Measurements from ENCODE around the gene ZFP36L2. TPM values are rescaled to one million over a fixed set of nuclear protein-coding genes. Genes with fewer than 3 reads are reported as not detected.

ZFP36L2 gene
- total and polyA plus RNA-seq, 9 of the 15 experiments (the other 6 are each of a cell fraction or from before 2014, with no cell fraction given): 4.1 to 60.6 (median 20.3) TPM

GRCh38 chr2:43225093-43225787 is 1.2 kb downstream of the ZFP36L2 start (continued):
- TF ChIP-seq BCOR (IDR thresholded peaks at IDR 0.05) (peak; percentile 34; the same call in 1 of the 2 replicates), CTBP1 (IDR thresholded peaks at IDR 0.05; ENCODE audit: borderline replicate concordance) (peak; percentile 14; the same call in 1 of the 2 replicates), HMGXB4 (CRISPR knock-in tag; IDR thresholded peaks at IDR 0.05) (peak; percentile 74; the same call in 1 of the 2 replicates), NFYB (IDR thresholded peaks at IDR 0.05; ENCODE audit: extremely low read depth, insufficient read length) (no peak), NR3C1 (CRISPR knock-in tag; IDR thresholded peaks at IDR 0.05) (peak; percentile 78; the same call in 1 of the 2 replicates), HOMEZ (CRISPR knock-in tag; IDR thresholded peaks at IDR 0.05) (no peak), RBFOX2 (IDR thresholded peaks at IDR 0.05; ENCODE audit: low read depth, low read length) (peak; percentile 69), ZBTB34 (CRISPR knock-in tag; IDR thresholded peaks at IDR 0.05) (no peak; the same call in 1 of the 2 replicates), EZH2 (IDR thresholded peaks at IDR 0.05; ENCODE audit: borderline replicate concordance, low read depth, low read length) (no peak), SNIP1 (IDR thresholded peaks at IDR 0.05; ENCODE audit: low read depth) (no peak), CHD1 (IDR thresholded peaks at IDR 0.05; ENCODE audit: low read length) (peak; percentile 69), SPI1 (IDR thresholded peaks at IDR 0.05; ENCODE audit: borderline replicate concordance, low read depth, low read length) (no peak), AFF4 (CRISPR knock-in tag; IDR thresholded peaks at IDR 0.05) (peak; percentile 85; the same call in 1 of the 2 replicates), DMBX1 (CRISPR knock-in tag; IDR thresholded peaks at IDR 0.05; ENCODE audit: borderline replicate concordance) (0 out of 2 replicates have a peak, but pooled peaks have one; percentile 16), UBTF (IDR thresholded peaks at IDR 0.05; ENCODE audit: borderline replicate concordance in 1 of 2, low read depth in 2 of 2, low read length in 2 of 2) (peak; percentile 35 to 62; a peak in 3 of 4 replicates)

Measured in K562 (cell line).